H9 (cell line): ENCODE measurements around the gene LYPD8. TPM values are rescaled to one million over a fixed set of nuclear protein-coding genes. Genes with fewer than 3 reads are reported as not detected.

Source experiments
- DNase-seq: peaks from one replicate; pipeline ENCODE4 v3.0.0-alpha.2; 2017
- H2AFZ ChIP-seq: one replicate; pipeline ENCODE4 v1.6.1; 2013; ENCODE audit warnings: mild to moderate bottlenecking, low read length, control low read depth, moderate library complexity
- H2AK5ac ChIP-seq: 2 replicates; pipeline ENCODE4 v1.6.1; 2013; ENCODE audit warnings: low read length, control low read depth, mixed read lengths; ENCODE audit not compliant: insufficient read length
- H2BK120ac ChIP-seq: one replicate; pipeline ENCODE4 v1.6.1; 2013; ENCODE audit warnings: low read depth, mild to moderate bottlenecking, low read length, control low read depth, inconsistent platforms; ENCODE audit not compliant: poor library complexity, severe bottlenecking
- H2BK12ac ChIP-seq: 2 replicates; pipeline ENCODE4 v1.6.1; 2013; ENCODE audit warnings: low read length, control low read depth, mixed read lengths, low read depth; ENCODE audit not compliant: insufficient read length
- H2BK15ac ChIP-seq: 2 replicates; pipeline ENCODE4 v1.6.1; 2013; ENCODE audit warnings: low read depth, low read length, control low read depth
- H2BK20ac ChIP-seq: one replicate; pipeline ENCODE4 v1.6.1; 2013; ENCODE audit warnings: low read depth, mild to moderate bottlenecking, low read length, control low read depth, inconsistent platforms; ENCODE audit not compliant: poor library complexity, severe bottlenecking
- H2BK5ac ChIP-seq: 2 replicates; pipeline ENCODE4 v1.6.1; 2013; ENCODE audit warnings: low read length, control low read depth, mixed read lengths; ENCODE audit not compliant: insufficient read length
- H3K14ac ChIP-seq: 2 replicates; pipeline ENCODE4 v1.6.1; 2013; ENCODE audit warnings: low read length, control low read depth; ENCODE audit not compliant: insufficient read depth
- H3K18ac ChIP-seq: 2 replicates; pipeline ENCODE4 v1.6.1; 2013; ENCODE audit warnings: low read depth, mild to moderate bottlenecking, mixed read lengths, low read length, control low read depth; ENCODE audit not compliant: insufficient read length
- H3K23ac ChIP-seq: 2 replicates; pipeline ENCODE4 v1.6.1; 2013; ENCODE audit warnings: low read length, control low read depth, mixed read lengths, low read depth; ENCODE audit not compliant: insufficient read length
- H3K23me2 ChIP-seq: 2 replicates; pipeline ENCODE4 v1.6.1; 2013; ENCODE audit warnings: low read depth, mild to moderate bottlenecking, mixed read lengths, low read length, control low read depth; ENCODE audit not compliant: insufficient read length, poor library complexity, severe bottlenecking
- H3K27ac ChIP-seq: 2 replicates; pipeline ENCODE4 v1.5.1; 2013; ENCODE audit warnings: low read length, control low read depth, mixed read lengths, low read depth; ENCODE audit not compliant: insufficient read length
- H3K27me3 ChIP-seq: 2 replicates; pipeline ENCODE4 v1.6.1; 2013; ENCODE audit warnings: low read length, control low read depth, inconsistent platforms; ENCODE audit not compliant: insufficient read depth
- H3K4ac ChIP-seq: 2 replicates; pipeline ENCODE4 v1.6.1; 2013; ENCODE audit warnings: low read depth, mild to moderate bottlenecking, control low read depth, inconsistent platforms, low read length, moderate library complexity
- H3K4me1 ChIP-seq: 2 replicates; pipeline ENCODE4 v1.6.1; 2013; ENCODE audit warnings: low read length, control low read depth, inconsistent platforms; ENCODE audit not compliant: insufficient read depth
- H3K4me2 ChIP-seq: 2 replicates; pipeline ENCODE4 v1.6.1; 2013; ENCODE audit warnings: low read length, control low read depth, mixed read lengths; ENCODE audit not compliant: insufficient read length, insufficient read depth
- H3K56ac ChIP-seq: 2 replicates; pipeline ENCODE4 v1.6.1; 2013; ENCODE audit warnings: low read depth, mild to moderate bottlenecking, mixed read lengths, low read length, control low read depth; ENCODE audit not compliant: insufficient read length
- H3K79me1 ChIP-seq: 2 replicates; pipeline ENCODE4 v1.6.1; 2013; ENCODE audit warnings: low read depth, mild to moderate bottlenecking, moderate library complexity, low read length, control low read depth, inconsistent platforms; ENCODE audit not compliant: insufficient read depth, poor library complexity, severe bottlenecking
- H3K79me2 ChIP-seq: 2 replicates; pipeline ENCODE4 v1.6.1; 2013; ENCODE audit warnings: low read length, control low read depth, inconsistent platforms; ENCODE audit not compliant: insufficient read depth
- H3K9ac ChIP-seq: 2 replicates; pipeline ENCODE4 v1.6.1; 2013; ENCODE audit warnings: low read length, control low read depth, mixed read lengths; ENCODE audit not compliant: insufficient read length; ENCODE audit errors: extremely low read depth
- H3K9me3 ChIP-seq: one replicate; pipeline ENCODE4 v1.6.1; 2013; ENCODE audit warnings: low read depth, low read length, inconsistent platforms; ENCODE audit not compliant: control insufficient read depth
- H3T11ph ChIP-seq: one replicate; pipeline ENCODE4 v1.6.1; 2013; ENCODE audit warnings: mild to moderate bottlenecking, low read length, control low read depth, inconsistent platforms
- H4K20me1 ChIP-seq: one replicate; pipeline ENCODE4 v1.6.1; 2013; ENCODE audit not compliant: control insufficient read depth, insufficient read length, insufficient read depth
- H4K5ac ChIP-seq: 2 replicates; pipeline ENCODE4 v1.6.1; 2013; ENCODE audit warnings: low read depth, mild to moderate bottlenecking, mixed read lengths, low read length, control low read depth; ENCODE audit not compliant: insufficient read length
- H4K8ac ChIP-seq: replicated peaks from 2 replicates; pipeline ENCODE4 v1.6.1; 2013; ENCODE audit warnings: low read length, control low read depth, mixed read lengths, low read depth; ENCODE audit not compliant: insufficient read length
- H4K91ac ChIP-seq: 2 replicates; pipeline ENCODE4 v1.6.1; 2013; ENCODE audit warnings: low read depth, mild to moderate bottlenecking, moderate library complexity, mixed read lengths, low read length, control low read depth; ENCODE audit not compliant: insufficient read length
- H3K27ac Mint-ChIP-seq, 3 experiments: 2 replicates in 2 of 3; 3 replicates in 1 of 3; pipeline ENCODE4 v1.8.0; 2020 to 2021; ENCODE audit warnings: mixed read lengths in 3 of 3, mild to moderate bottlenecking in 1 of 3, moderate library complexity in 1 of 3
- H3K27me3 Mint-ChIP-seq: 2 replicates; pipeline ENCODE4 v1.8.0; 2021; ENCODE audit warnings: low read depth, mild to moderate bottlenecking, moderate library complexity, mixed read lengths
- H3K36me3 Mint-ChIP-seq, 3 experiments: 2 replicates in 2 of 3; 3 replicates in 1 of 3; pipeline ENCODE4 v1.8.0; 2020 to 2021; ENCODE audit warnings: low read depth in 3 of 3, mixed read lengths in 3 of 3; ENCODE audit not compliant: insufficient read depth in 1 of 3
- H3K4me1 Mint-ChIP-seq, 2 experiments: 2 replicates each; pipeline ENCODE4 v1.8.0; 2020; ENCODE audit warnings: mixed read lengths in 2 of 2
- H3K4me3 Mint-ChIP-seq, 2 experiments: 2 replicates in 1 of 2; 3 replicates in 1 of 2; pipeline ENCODE4 v1.8.0; 2020 to 2021; ENCODE audit warnings: mild to moderate bottlenecking in 2 of 2, mixed read lengths in 2 of 2, moderate library complexity in 1 of 2
- H3K9me3 Mint-ChIP-seq, 2 experiments: 2 replicates in 1 of 2; 3 replicates in 1 of 2; pipeline ENCODE4 v1.8.0; 2020; ENCODE audit warnings: mild to moderate bottlenecking in 2 of 2, mixed read lengths in 2 of 2, moderate library complexity in 1 of 2
- CTCF ChIP-seq: fragments of 200-600 bp; sonication (generic); conservative IDR thresholded peaks from 3 replicates; pipeline ENCODE4 v1.8.0; 2021; ENCODE audit warnings: antibody characterized with exemption, mild to moderate bottlenecking
- WGBS: extraction: QIAGEN DNeasy Blood & Tissue Kit; methylation state at CpG from one replicate; pipeline ENCODE4 v1.1.7; 2013; ENCODE audit warnings: missing lambda C conversion rate, low lambda C conversion rate, mixed read lengths; ENCODE audit not compliant: insufficient read length; ENCODE audit errors: extremely low coverage; 5-methylcytosine and 5-hydroxymethylcytosine counted together
- total RNA-seq: library from RNA; stranded (reverse); gene quantifications from 2 replicates; pipeline ENCODE4 v1.2.1, GENCODE V29; 2021

Gene LYPD8
- total RNA-seq, 1 experiment from 2014 or later = not detected

- Histone ChIP-seq H2BK12ac (no peak overlapping the region), H3K4me1 (no peaks in the 10 kb centered on the region), H2BK120ac (no peak overlapping the region), H2BK15ac (no peak overlapping the region), H3K27me3 (no peaks in the 10 kb centered on the region), H3K79me1 (no peaks in the 10 kb centered on the region), H4K91ac (no peak overlapping the region), H3K9me3 (peaks cover 82% of the 10 kb centered on the region), H3K4me2 (no peak overlapping the region), H3T11ph (no peak overlapping the region), H4K8ac (no peak overlapping the region), H2AK5ac (no peak overlapping the region), H3K56ac (no peak overlapping the region), H3K27ac (no peak overlapping the region), H3K23me2 (no peaks in the 10 kb centered on the region), H4K20me1 (no peaks in the 10 kb centered on the region), H3K14ac (no peak overlapping the region), H3K79me2 (no peaks in the 10 kb centered on the region), H2BK5ac (no peak overlapping the region), H4K5ac (no peak overlapping the region), H2BK20ac (no peak overlapping the region), H3K4ac (no peak overlapping the region), H2AFZ (no peak overlapping the region), H3K18ac (no peak overlapping the region), H3K23ac (no peak overlapping the region), H3K9ac (no peak overlapping the region)
- no CpG with 5 or more reads among the region's 6 CpGs for WGBS
- TF ChIP-seq CTCF = no peak
- H3K9me3 Mint-ChIP-seq = peaks cover 91 to 95% of the 10 kb centered on the region in 2 experiments
- no peak overlapping the region; a peak in 1 of 5 replicates for H3K4me3 Mint-ChIP-seq
- no peaks in the 10 kb centered on the region for H3K4me1 Mint-ChIP-seq
- H3K27ac Mint-ChIP-seq = no peak overlapping the region
- DNase-seq = no peak
- peaks cover 5 to 40% (median 9%) of the 10 kb centered on the region in 3 experiments; a peak in 5 of 7 replicates for H3K36me3 Mint-ChIP-seq
- H3K27me3 Mint-ChIP-seq = peaks cover 2% of the 10 kb centered on the region
Measured at GRCh38 chr1:248737457-248737856, 18.1 kb downstream of the LYPD8 start.
